Stimulated activated naive CD8-positive, alpha-beta T cell treated with anti-CD3 and anti-CD28 coated beads, Interleukin-15, amount 100 ng/mL, for 72 hours (primary cell): ENCODE measurements around the gene SDCCAG8.
A peak's percentile ranks its signal among the peaks of the same experiment; 100 is the strongest.

ENCODE experiments used
- ATAC-seq: fragments of 150-1000 bp; cut with Tn5 transposase; 2 replicates; pipeline ENCODE4 v1.10.0; 2021; ENCODE audit warnings: mild to moderate bottlenecking, moderate library complexity
- DNase-seq, 2 donors: peaks; one replicate each; pipeline ENCODE4 v3.0.0; 2021 to 2022
- H3K27ac Mint-ChIP-seq, 2 donors: one replicate each; pipeline ENCODE4 v1.8.0; 2022; ENCODE audit warnings: mild to moderate bottlenecking in 2 of 2, mixed read lengths in 2 of 2, moderate library complexity in 2 of 2
- H3K27me3 Mint-ChIP-seq: one replicate; pipeline ENCODE4 v1.8.0; 2022; ENCODE audit warnings: mixed read lengths
- H3K4me1 Mint-ChIP-seq: one replicate; pipeline ENCODE4 v1.8.0; 2022; ENCODE audit warnings: mild to moderate bottlenecking, mixed read lengths
- H3K4me3 Mint-ChIP-seq, 2 donors: one replicate each; pipeline ENCODE4 v1.8.0; 2022; ENCODE audit warnings: mild to moderate bottlenecking in 2 of 2, mixed read lengths in 2 of 2, moderate library complexity in 1 of 2
- H3K9me3 Mint-ChIP-seq, 2 donors: one replicate each; pipeline ENCODE4 v1.8.0; 2022; ENCODE audit warnings: mixed read lengths in 2 of 2

The SDCCAG8 gene

GRCh38 chr1:243452092-243452491, 196.3 kb downstream of the SDCCAG8 start:
- Mint-ChIP-seq H3K4me1 (no peaks in the 10 kb centered on the region), H3K9me3 (no peaks in the 10 kb centered on the region), H3K4me3 (no peak overlapping the region), H3K27me3 (no peaks in the 10 kb centered on the region), H3K27ac (no peak overlapping the region)
- ATAC-seq (no peak), DNase-seq (no peak)

GRCh38 chr1:243454328-243454997, 198.6 kb downstream of the SDCCAG8 start:
- H3K27me3 Mint-ChIP-seq = no peaks in the 10 kb centered on the region
- no peak overlapping the region for H3K4me3 Mint-ChIP-seq
- ATAC-seq (no peak), DNase-seq (no peak)
- H3K27ac Mint-ChIP-seq = no peak overlapping the region
- no peaks in the 10 kb centered on the region for H3K9me3 Mint-ChIP-seq
- no peaks in the 10 kb centered on the region for H3K4me1 Mint-ChIP-seq

GRCh38 chr1:243455760-243456651, 200.2 kb downstream of the SDCCAG8 start:
- H3K9me3 Mint-ChIP-seq = no peaks in the 10 kb centered on the region
- ATAC-seq (no peak), DNase-seq (no peak)
- no peaks in the 10 kb centered on the region for H3K27me3 Mint-ChIP-seq
- no peak overlapping the region for H3K4me3 Mint-ChIP-seq
- peak overlapping the region in 1 of 2 donors; percentile 68 for H3K27ac Mint-ChIP-seq
- H3K4me1 Mint-ChIP-seq = no peaks in the 10 kb centered on the region

GRCh38 chr1:243457363-243457982, 201.6 kb downstream of the SDCCAG8 start:
- Mint-ChIP-seq H3K27ac (no peak overlapping the region), H3K9me3 (no peaks in the 10 kb centered on the region), H3K4me1 (no peaks in the 10 kb centered on the region), H3K27me3 (no peaks in the 10 kb centered on the region), H3K4me3 (no peak overlapping the region)
- ATAC-seq (no peak), DNase-seq (no peak)

GRCh38 chr1:243459059-243459458, 203.2 kb downstream of the SDCCAG8 start:
- ATAC-seq = no peak
- H3K27ac Mint-ChIP-seq = peak overlapping the region in 1 of 2 donors; percentile 28
- H3K4me1 Mint-ChIP-seq = no peaks in the 10 kb centered on the region
- no peak overlapping the region for H3K4me3 Mint-ChIP-seq
- H3K27me3 Mint-ChIP-seq = no peaks in the 10 kb centered on the region
- no peak for DNase-seq
- no peaks in the 10 kb centered on the region for H3K9me3 Mint-ChIP-seq

GRCh38 chr1:243461700-243462099, 205.9 kb downstream of the SDCCAG8 start:
- no peak for DNase-seq
- Mint-ChIP-seq H3K4me1 (no peaks in the 10 kb centered on the region), H3K9me3 (no peaks in the 10 kb centered on the region), H3K4me3 (no peak overlapping the region), H3K27ac (no peak overlapping the region), H3K27me3 (no peaks in the 10 kb centered on the region)
- no peak for ATAC-seq

- Mint-ChIP-seq H3K4me1 (no peaks in the 10 kb centered on the region), H3K4me3 (no peak overlapping the region), H3K27me3 (no peaks in the 10 kb centered on the region), H3K27ac (no peak overlapping the region), H3K9me3 (no peaks in the 10 kb centered on the region)
- no peak for DNase-seq
- no peak for ATAC-seq
These were observed 207.3 kb downstream of the SDCCAG8 start for GRCh38 chr1:243462929-243463697.

GRCh38 chr1:243465081-243465480, 209.2 kb downstream of the SDCCAG8 start:
- no peaks in the 10 kb centered on the region for H3K9me3 Mint-ChIP-seq
- no peak overlapping the region for H3K4me3 Mint-ChIP-seq
- H3K27ac Mint-ChIP-seq = peak overlapping the region in 1 of 2 donors; percentile 51

GRCh38 chr1:243465738-243466137, 209.9 kb downstream of the SDCCAG8 start:
- H3K27me3 Mint-ChIP-seq = no peaks in the 10 kb centered on the region
- no peak for ATAC-seq
- no peak overlapping the region for H3K4me3 Mint-ChIP-seq
- DNase-seq = no peak
- no peaks in the 10 kb centered on the region for H3K4me1 Mint-ChIP-seq
- H3K9me3 Mint-ChIP-seq = no peaks in the 10 kb centered on the region
- H3K27ac Mint-ChIP-seq = no peak overlapping the region

More at GRCh38 chr1:243465081-243465480, 209.2 kb downstream of the SDCCAG8 start:
- no peak for DNase-seq
- Mint-ChIP-seq H3K27me3 (no peaks in the 10 kb centered on the region), H3K4me1 (no peaks in the 10 kb centered on the region)
- no peak for ATAC-seq

GRCh38 chr1:243469497-243469896, 213.7 kb downstream of the SDCCAG8 start:
- Mint-ChIP-seq H3K4me3 (no peak overlapping the region), H3K27me3 (no peaks in the 10 kb centered on the region), H3K27ac (peak overlapping the region in 1 of 2 donors; percentile 50), H3K4me1 (peaks cover 11% of the 10 kb centered on the region), H3K9me3 (no peaks in the 10 kb centered on the region)
- DNase-seq = no peak
- ATAC-seq = no peak

- ATAC-seq = no peak
- DNase-seq = no peak
- H3K27me3 Mint-ChIP-seq = no peaks in the 10 kb centered on the region
- H3K4me3 Mint-ChIP-seq = no peak overlapping the region
- no peak overlapping the region for H3K27ac Mint-ChIP-seq
- peaks cover 11% of the 10 kb centered on the region for H3K4me1 Mint-ChIP-seq
- H3K9me3 Mint-ChIP-seq = no peaks in the 10 kb centered on the region
These were observed 214.7 kb downstream of the SDCCAG8 start for GRCh38 chr1:243470502-243470901.

- DNase-seq (no peak), ATAC-seq (no peak)
- no peaks in the 10 kb centered on the region for H3K27me3 Mint-ChIP-seq
- H3K27ac Mint-ChIP-seq = no peak overlapping the region
- no peaks in the 10 kb centered on the region for H3K9me3 Mint-ChIP-seq
- no peak overlapping the region for H3K4me3 Mint-ChIP-seq
- H3K4me1 Mint-ChIP-seq = peaks cover 11% of the 10 kb centered on the region
These were observed 215.3 kb downstream of the SDCCAG8 start for GRCh38 chr1:243471026-243471685.

GRCh38 chr1:243471754-243472745, 216.2 kb downstream of the SDCCAG8 start:
- H3K4me3 Mint-ChIP-seq = no peak overlapping the region
- H3K27ac Mint-ChIP-seq = no peak overlapping the region
- no peak for ATAC-seq

More at GRCh38 chr1:243471754-243472745, 216.2 kb downstream of the SDCCAG8 start:
- no peaks in the 10 kb centered on the region for H3K27me3 Mint-ChIP-seq
- DNase-seq = no peak
- no peaks in the 10 kb centered on the region for H3K9me3 Mint-ChIP-seq
- H3K4me1 Mint-ChIP-seq = peaks cover 11% of the 10 kb centered on the region
